Central memory CD8-positive, alpha-beta T cell (primary cell): ENCODE results near the gene IFI6.
"Not testable (repeated sequence)": the region's sequence is repeated elsewhere in the genome, so short reads cannot be mapped to it uniquely, and the experiment has no call there.

Experiments
- ATAC-seq: fragments of 150-1000 bp; cut with Tn5 transposase; replicated peaks from 2 replicates; pipeline ENCODE4 v1.10.0; 2022; ENCODE audit warnings: mild to moderate bottlenecking, moderate FRiP score, moderate number of reproducible peaks; ENCODE audit not compliant: poor library complexity, severe bottlenecking; ENCODE audit errors: extremely low read depth
- DNase-seq, 2 donors: peaks; one replicate each; pipeline ENCODE4 v3.0.0; 2021; ENCODE audit warnings: low spot score in 2 of 2
- H3K27ac Mint-ChIP-seq: one replicate; pipeline ENCODE4 v1.8.0; 2022; ENCODE audit warnings: low read depth, mild to moderate bottlenecking, moderate library complexity, mixed read lengths
- H3K27me3 Mint-ChIP-seq: one replicate; pipeline ENCODE4 v1.8.0; 2022; ENCODE audit warnings: mixed read lengths
- H3K36me3 Mint-ChIP-seq: one replicate; pipeline ENCODE4 v1.8.0; 2022; ENCODE audit warnings: mild to moderate bottlenecking, moderate library complexity, mixed read lengths; ENCODE audit not compliant: insufficient read depth
- H3K4me1 Mint-ChIP-seq: one replicate; pipeline ENCODE4 v1.8.0; 2022; ENCODE audit warnings: mixed read lengths
- H3K4me3 Mint-ChIP-seq: one replicate; pipeline ENCODE4 v1.8.0; 2022; ENCODE audit warnings: mild to moderate bottlenecking, moderate library complexity, mixed read lengths
- H3K9me3 Mint-ChIP-seq: one replicate; pipeline ENCODE4 v1.8.0; 2022; ENCODE audit warnings: mixed read lengths

Gene IFI6

DNA sequence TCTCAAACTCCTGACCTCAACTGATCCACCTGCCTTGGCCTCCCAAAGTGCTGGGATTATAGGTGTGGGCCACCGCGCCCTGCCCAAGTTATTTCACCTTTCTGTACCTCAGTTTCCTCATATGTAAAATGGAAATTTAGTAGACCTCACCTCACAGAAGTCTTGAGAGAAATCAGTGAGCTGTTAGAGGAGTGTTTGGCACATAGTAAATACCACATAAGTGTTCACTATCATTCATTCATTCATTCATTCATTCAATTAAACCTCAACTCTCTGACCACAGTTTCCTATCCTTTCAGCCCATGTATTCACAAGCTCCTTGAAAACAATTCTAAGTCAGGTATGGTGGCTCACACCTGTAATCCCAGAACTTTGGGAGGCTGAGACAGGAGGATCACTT, 33.2 kb downstream of the IFI6 start:
- DNase-seq (no peak), ATAC-seq (no peak)
- no peak overlapping the region for H3K27ac Mint-ChIP-seq
- peaks cover 35% of the 10 kb centered on the region for H3K4me1 Mint-ChIP-seq
- H3K9me3 Mint-ChIP-seq, result no peaks in the 10 kb centered on the region
- no peak overlapping the region for H3K4me3 Mint-ChIP-seq
- H3K36me3 Mint-ChIP-seq, result peaks cover 10% of the 10 kb centered on the region
- no peaks in the 10 kb centered on the region for H3K27me3 Mint-ChIP-seq

GRCh38 chr1:27638047-27638734, 33.8 kb downstream of the IFI6 start:
- no peak overlapping the region for H3K4me3 Mint-ChIP-seq
- peaks cover 10% of the 10 kb centered on the region for H3K36me3 Mint-ChIP-seq
- H3K27me3 Mint-ChIP-seq, result no peaks in the 10 kb centered on the region
- ATAC-seq, result no peak
- H3K9me3 Mint-ChIP-seq, result no peaks in the 10 kb centered on the region
- H3K27ac Mint-ChIP-seq, result peak overlapping the region; percentile 8
- no peak for DNase-seq
- peaks cover 36% of the 10 kb centered on the region for H3K4me1 Mint-ChIP-seq

- peak overlapping the region; percentile 80 for H3K4me3 Mint-ChIP-seq
- H3K9me3 Mint-ChIP-seq, result no peaks in the 10 kb centered on the region
- DNase-seq (no peak), ATAC-seq (no peak)
- H3K27ac Mint-ChIP-seq, result peak overlapping the region; percentile 83
- peaks cover 19% of the 10 kb centered on the region for H3K36me3 Mint-ChIP-seq
- H3K27me3 Mint-ChIP-seq, result no peaks in the 10 kb centered on the region
- H3K4me1 Mint-ChIP-seq, result peaks cover 62% of the 10 kb centered on the region
Measured at GRCh38 chr1:27635396-27636142, 36.4 kb downstream of the IFI6 start.

DNA sequence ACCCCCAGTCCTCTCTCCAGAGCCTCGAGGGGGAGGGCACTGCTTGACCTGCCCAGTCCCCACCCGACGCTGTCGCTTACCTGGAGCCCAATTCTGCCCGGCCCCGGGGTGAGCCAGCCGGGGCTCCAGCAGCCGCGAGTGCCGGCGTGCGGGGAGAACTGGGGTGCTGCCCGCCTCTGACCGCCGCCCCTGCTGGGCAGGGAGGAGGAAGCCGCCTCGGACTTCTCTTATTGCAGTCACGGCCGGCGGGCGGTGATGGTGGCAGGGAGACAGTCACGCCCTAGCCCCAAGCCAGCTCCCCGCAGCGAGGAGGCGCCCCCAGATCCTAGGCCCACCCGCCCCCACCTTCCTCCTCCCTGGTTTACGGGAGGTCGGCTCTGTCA, 37.0 kb downstream of the IFI6 start, which contains the start of gene FGR:
TSS of gene FGR (minus strand) at position 201 of the 383 bp plus-strand sequence. CDS start 11,269 bp downstream, outside the sequence.
- ATAC-seq, result no peak
- peak within 1 kb of the TSS; percentile 80 for H3K4me3 Mint-ChIP-seq
- peak within 1 kb of the TSS; percentile 83 for H3K27ac Mint-ChIP-seq
- H3K9me3 Mint-ChIP-seq, result no peaks in the 10 kb centered on the region
- H3K4me1 Mint-ChIP-seq, result peaks cover 63% of the 10 kb centered on the region
- H3K36me3 Mint-ChIP-seq, result peaks cover 19% of the 10 kb centered on the region
- no peak for DNase-seq
- no peaks in the 10 kb centered on the region for H3K27me3 Mint-ChIP-seq

DNA sequence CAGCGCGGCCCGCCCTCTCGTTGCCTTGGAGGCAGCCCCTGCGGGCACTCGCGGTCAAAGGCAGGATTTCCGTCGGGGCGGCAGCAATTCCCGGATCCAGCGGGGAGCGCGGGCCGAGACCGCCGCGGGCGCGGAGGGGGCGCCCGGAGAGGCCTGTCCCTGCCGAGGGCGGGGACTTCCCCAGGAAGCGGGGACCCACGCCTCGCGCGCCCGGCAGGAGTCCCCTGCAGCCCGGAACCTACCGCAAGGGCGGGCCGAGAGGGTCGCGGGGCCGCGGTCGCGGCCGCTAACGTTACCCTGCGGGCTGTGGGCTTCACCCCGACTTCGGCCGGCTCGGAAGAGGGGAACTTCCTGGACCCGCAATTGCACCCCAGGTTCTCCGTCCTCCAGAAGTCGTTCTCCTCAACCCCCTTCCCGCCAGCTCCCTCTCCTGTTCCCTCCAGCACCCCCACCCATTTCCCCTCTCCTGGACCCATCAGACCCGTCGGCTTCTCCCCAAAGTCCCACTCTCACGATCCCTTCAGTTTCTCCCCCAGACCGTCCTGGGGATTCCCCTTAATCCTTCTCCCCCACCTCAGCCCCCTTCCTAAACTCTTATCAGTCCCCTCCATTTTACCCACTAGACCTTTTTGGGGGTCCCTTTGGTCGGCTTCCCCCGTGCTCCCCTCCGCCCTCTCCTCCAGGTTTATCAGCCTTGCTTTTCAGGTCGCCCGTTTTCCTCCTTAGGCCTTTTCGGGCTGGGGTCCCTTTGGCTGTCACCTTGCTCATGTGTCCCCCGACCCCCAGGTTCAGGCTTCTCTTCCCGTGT, 37.6 kb downstream of the IFI6 start:
- ATAC-seq (peak; percentile 53), DNase-seq (no peak)

DNA sequence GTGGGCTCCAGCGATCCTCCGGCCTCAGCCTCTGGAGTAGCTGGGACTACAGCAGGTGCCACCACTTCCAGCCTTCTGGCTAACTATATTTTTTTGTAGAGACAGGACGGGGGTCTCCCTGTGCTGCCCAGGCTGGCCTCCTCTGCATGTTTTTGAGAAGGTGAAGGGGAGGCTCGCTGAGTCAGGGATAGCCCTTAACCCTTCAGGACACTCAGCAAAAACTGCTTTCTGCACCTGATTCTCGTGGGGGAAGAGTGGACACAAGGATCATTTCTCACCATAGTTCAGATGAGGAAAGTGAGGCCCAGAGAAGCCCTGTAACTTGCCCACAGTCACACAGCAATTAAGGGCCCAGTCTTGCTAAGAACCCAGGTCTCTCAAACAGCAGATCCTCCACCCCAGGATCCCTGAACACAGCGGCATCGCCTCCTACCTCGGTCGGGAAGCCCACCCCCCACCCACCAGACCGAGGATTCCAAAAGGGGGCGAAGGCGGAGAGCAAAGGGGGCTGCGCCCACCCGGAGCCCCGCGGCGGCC, 38.3 kb downstream of the IFI6 start:
- ATAC-seq (no peak), DNase-seq (no peak)
- Mint-ChIP-seq H3K36me3 (peaks cover 19% of the 10 kb centered on the region), H3K27ac (peak overlapping the region; percentile 97), H3K4me3 (peak overlapping the region; percentile 64), H3K9me3 (no peaks in the 10 kb centered on the region), H3K4me1 (peaks cover 66% of the 10 kb centered on the region), H3K27me3 (no peaks in the 10 kb centered on the region)

More for the DNA sequence above, 37.6 kb downstream of the IFI6 start:
- no peaks in the 10 kb centered on the region for H3K9me3 Mint-ChIP-seq
- H3K4me3 Mint-ChIP-seq, result peak overlapping the region; percentile 80
- H3K27ac Mint-ChIP-seq, result peak overlapping the region; percentile 83
- no peaks in the 10 kb centered on the region for H3K27me3 Mint-ChIP-seq
- peaks cover 65% of the 10 kb centered on the region for H3K4me1 Mint-ChIP-seq
- peaks cover 19% of the 10 kb centered on the region for H3K36me3 Mint-ChIP-seq

DNA sequence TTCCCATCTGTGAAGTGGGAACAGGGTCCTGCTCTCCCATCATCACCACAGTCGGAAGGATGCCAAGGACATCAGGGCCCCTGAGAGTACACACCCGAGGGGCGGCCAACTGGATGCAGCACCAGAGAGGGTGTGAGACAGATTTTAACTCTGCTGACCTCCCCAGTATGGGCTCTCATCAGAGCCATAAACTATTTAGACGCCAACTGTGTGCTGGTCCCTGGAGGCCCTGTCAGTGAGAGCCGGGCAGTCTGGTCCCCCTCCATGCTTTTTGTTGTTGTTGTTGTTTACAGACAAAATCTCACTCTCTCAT, 38.7 kb downstream of the IFI6 start:
- ATAC-seq, result no peak
- Mint-ChIP-seq H3K27me3 (no peaks in the 10 kb centered on the region), H3K27ac (peak overlapping the region; percentile 97), H3K4me3 (peak overlapping the region; percentile 64), H3K4me1 (peaks cover 70% of the 10 kb centered on the region), H3K9me3 (no peaks in the 10 kb centered on the region), H3K36me3 (peaks cover 19% of the 10 kb centered on the region)
- DNase-seq, result no peak

DNA sequence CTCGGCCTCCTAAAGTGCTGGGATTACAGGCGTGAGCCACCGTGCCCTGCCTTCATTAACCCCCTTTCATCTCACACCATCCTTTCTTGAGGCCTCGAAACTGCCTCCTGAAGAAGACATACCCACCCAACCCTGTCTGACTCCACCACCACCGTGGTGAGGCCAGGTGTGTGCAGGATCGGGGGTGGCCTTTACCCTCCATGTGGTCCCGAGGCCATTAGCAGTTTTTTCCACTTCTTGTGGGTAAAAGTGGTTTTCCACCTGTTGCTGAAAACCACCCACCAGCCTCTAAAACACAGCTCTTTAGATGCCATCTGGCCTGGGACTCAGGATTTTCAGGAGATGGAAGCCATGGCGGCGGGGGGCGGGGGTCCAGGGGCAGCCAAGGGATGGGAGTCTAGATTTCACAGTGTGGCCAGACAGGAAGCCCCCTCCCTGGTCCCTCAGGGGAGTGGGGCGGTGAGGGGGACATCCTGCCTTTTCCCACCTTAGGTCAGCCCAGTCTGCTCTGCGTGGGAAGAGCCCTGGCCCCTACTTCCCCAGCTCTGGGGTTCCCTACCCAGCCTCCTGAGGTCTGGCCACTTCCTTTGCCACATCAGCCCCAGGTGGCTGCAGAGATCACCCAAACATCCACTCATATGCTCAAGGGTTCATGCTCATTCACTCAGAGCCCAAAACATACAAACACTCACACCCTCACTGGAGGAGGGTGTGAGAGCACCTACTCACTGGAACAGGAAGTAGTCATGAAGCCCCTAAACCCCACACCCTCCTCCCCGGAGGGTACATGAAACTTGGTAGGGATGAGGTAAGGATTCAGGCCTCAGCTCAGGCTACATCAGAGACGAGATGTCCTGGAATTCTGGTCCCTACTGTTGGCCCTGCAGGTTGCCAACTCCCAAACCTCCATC, 39.4 kb downstream of the IFI6 start:
- peak; percentile 55 for ATAC-seq

GRCh38 chr1:27630859-27631491, 41.0 kb downstream of the IFI6 start:
- peak overlapping the region; percentile 64 for H3K4me3 Mint-ChIP-seq
- DNase-seq (no peak), ATAC-seq (no peak)
- peak overlapping the region; percentile 97 for H3K27ac Mint-ChIP-seq
- H3K27me3 Mint-ChIP-seq, result no peaks in the 10 kb centered on the region
- peaks cover 14% of the 10 kb centered on the region for H3K36me3 Mint-ChIP-seq
- H3K4me1 Mint-ChIP-seq, result peaks cover 70% of the 10 kb centered on the region
- H3K9me3 Mint-ChIP-seq, result no peaks in the 10 kb centered on the region

More for the DNA sequence above, 39.4 kb downstream of the IFI6 start:
- Mint-ChIP-seq H3K9me3 (no peaks in the 10 kb centered on the region), H3K27ac (peak overlapping the region; percentile 97), H3K27me3 (no peaks in the 10 kb centered on the region), H3K4me1 (peaks cover 66% of the 10 kb centered on the region), H3K36me3 (peaks cover 19% of the 10 kb centered on the region), H3K4me3 (peak overlapping the region; percentile 64)
- no peak for DNase-seq

GRCh38 chr1:27628712-27629111, 43.3 kb downstream of the IFI6 start:
- Mint-ChIP-seq H3K27ac (peak overlapping the region; percentile 61), H3K36me3 (peaks cover 9% of the 10 kb centered on the region), H3K27me3 (no peaks in the 10 kb centered on the region), H3K4me1 (peaks cover 65% of the 10 kb centered on the region), H3K4me3 (no peak overlapping the region), H3K9me3 (no peaks in the 10 kb centered on the region)
- ATAC-seq (no peak), DNase-seq (no peak)

- H3K27me3 Mint-ChIP-seq, ATAC-seq, H3K9me3 Mint-ChIP-seq, DNase-seq, H3K27ac Mint-ChIP-seq, H3K36me3 Mint-ChIP-seq, H3K4me3 Mint-ChIP-seq: not testable (repeated sequence)
- peaks cover 55% of the 10 kb centered on the region for H3K4me1 Mint-ChIP-seq
Measured at GRCh38 chr1:27627733-27628132, 44.3 kb downstream of the IFI6 start.
